Measurements from ENCODE around the gene TBX2. TPM values are rescaled to one million over a fixed set of nuclear protein-coding genes. Genes with fewer than 3 reads are reported as not detected.

The TBX2 gene
- total RNA-seq, 1 donor from 2014 or later, result not detected

DNA sequence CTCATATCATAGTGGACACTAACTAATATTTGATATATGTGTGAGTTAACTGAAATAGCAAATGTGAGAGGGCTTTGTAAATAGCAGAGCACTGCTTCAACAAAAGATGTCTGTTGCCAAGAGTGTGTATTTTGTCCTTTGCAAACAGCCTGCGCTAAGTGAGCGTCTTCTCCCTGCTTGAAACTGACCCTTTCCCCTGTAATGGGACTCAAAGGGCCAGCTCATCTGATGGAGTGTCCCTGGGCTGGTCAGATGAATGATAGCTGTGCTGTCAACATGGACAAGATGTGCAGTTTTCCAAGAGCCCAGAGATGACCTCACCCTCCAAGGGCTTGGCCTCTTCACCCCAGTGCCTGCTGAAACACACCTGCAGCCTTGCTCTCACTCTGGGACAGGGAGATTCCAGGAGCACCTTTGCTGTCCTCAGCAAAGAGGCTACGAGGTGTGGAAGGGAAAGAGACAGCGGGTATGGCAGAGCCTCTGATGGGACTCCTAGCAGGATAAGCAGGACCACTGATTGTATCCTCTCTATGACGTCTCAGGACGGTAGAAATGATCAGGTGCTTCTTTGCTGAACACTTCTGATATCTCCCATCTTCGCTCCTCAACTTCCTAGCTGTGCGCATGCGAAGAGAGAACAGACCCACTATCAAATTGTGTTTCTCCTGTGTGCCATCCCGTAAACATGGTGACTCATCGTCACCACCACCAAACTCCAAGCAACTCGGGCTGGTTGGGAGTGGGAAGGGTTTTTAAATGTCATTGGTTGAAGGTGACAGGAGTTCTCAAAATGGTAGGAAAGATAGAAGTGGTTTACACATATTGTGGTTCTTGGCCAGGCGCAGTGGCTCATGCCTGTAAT is 35.8 kb upstream of the TBX2 start:
- Histone ChIP-seq H3K4me3 (no peak overlapping the region), H3K4me1 (peaks cover 13% of the 10 kb centered on the region), H3K9me3 (ENCODE audit: low read depth) (no peaks in the 10 kb centered on the region), H3K36me3 (no peaks in the 10 kb centered on the region), H4K20me1 (ENCODE audit: low read depth) (peaks cover 10% of the 10 kb centered on the region), H3K9ac (no peak overlapping the region), H3K27me3 (no peaks in the 10 kb centered on the region), H3K79me2 (ENCODE audit: low read depth) (no peaks in the 10 kb centered on the region), H2AFZ (replicated peaks) (no peak overlapping the region), H3K27ac (no peak overlapping the region), H3K4me2 (no peak overlapping the region), H3F3A (ENCODE audit: low read depth) (peaks cover 11% of the 10 kb centered on the region)
- Mint-ChIP-seq H3K9me3 (no peaks in the 10 kb centered on the region), H3K4me3 (no peak overlapping the region), H3K27me3 (ENCODE audit: insufficient read depth, low read depth) (no peaks in the 10 kb centered on the region), H3K36me3 (no peaks in the 10 kb centered on the region), H3K27ac (no peak overlapping the region), H3K4me1 (peaks cover 21% of the 10 kb centered on the region)
- TF ChIP-seq CTCF (IDR thresholded peaks at IDR 0.05) (no peak), EZH2 (IDR thresholded peaks at IDR 0.05) (no peak), EZH2phosphoT487 (IDR thresholded peaks at IDR 0.05) (no peak)
- no peak for DNase-seq (ENCODE audit: low spot score)

- Mint-ChIP-seq H3K36me3 (no peaks in the 10 kb centered on the region), H3K9me3 (no peaks in the 10 kb centered on the region), H3K4me3 (no peak overlapping the region), H3K27me3 (ENCODE audit: insufficient read depth, low read depth) (no peaks in the 10 kb centered on the region), H3K4me1 (peaks cover 23% of the 10 kb centered on the region), H3K27ac (no peak overlapping the region)
- Histone ChIP-seq H3K4me1 (peaks cover 13% of the 10 kb centered on the region), H3K4me3 (no peak overlapping the region), H2AFZ (replicated peaks) (no peak overlapping the region), H3F3A (ENCODE audit: low read depth) (peaks cover 10% of the 10 kb centered on the region), H3K9ac (no peak overlapping the region), H3K27ac (no peak overlapping the region), H3K4me2 (no peak overlapping the region), H4K20me1 (ENCODE audit: low read depth) (peaks cover 3% of the 10 kb centered on the region), H3K79me2 (ENCODE audit: low read depth) (no peaks in the 10 kb centered on the region), H3K9me3 (ENCODE audit: low read depth) (no peaks in the 10 kb centered on the region), H3K27me3 (no peaks in the 10 kb centered on the region), H3K36me3 (no peaks in the 10 kb centered on the region)
- no peak for DNase-seq (ENCODE audit: low spot score)
- TF ChIP-seq CTCF (IDR thresholded peaks at IDR 0.05) (no peak), EZH2phosphoT487 (IDR thresholded peaks at IDR 0.05) (no peak), EZH2 (IDR thresholded peaks at IDR 0.05) (no peak)
Observed at GRCh38 chr17:61364463-61364846, 35.2 kb upstream of the TBX2 start.

- Histone ChIP-seq H3K4me1 (peaks cover 14% of the 10 kb centered on the region), H3K4me2 (no peak overlapping the region), H3K4me3 (no peak overlapping the region), H2AFZ (replicated peaks) (no peak overlapping the region), H3F3A (ENCODE audit: low read depth) (peaks cover 8% of the 10 kb centered on the region), H3K36me3 (no peaks in the 10 kb centered on the region), H3K79me2 (ENCODE audit: low read depth) (no peaks in the 10 kb centered on the region), H3K9ac (no peak overlapping the region), H3K9me3 (ENCODE audit: low read depth) (no peaks in the 10 kb centered on the region), H3K27me3 (no peaks in the 10 kb centered on the region), H3K27ac (no peak overlapping the region), H4K20me1 (ENCODE audit: low read depth) (no peaks in the 10 kb centered on the region)
- no peak for TF ChIP-seq EZH2 (IDR thresholded peaks at IDR 0.05)
- no peak for TF ChIP-seq CTCF (IDR thresholded peaks at IDR 0.05)
- no peak for TF ChIP-seq EZH2phosphoT487 (IDR thresholded peaks at IDR 0.05)
- peaks cover 25% of the 10 kb centered on the region for H3K4me1 Mint-ChIP-seq
- no peak for DNase-seq (ENCODE audit: low spot score)
- no peak overlapping the region for H3K4me3 Mint-ChIP-seq
- H3K36me3 Mint-ChIP-seq, result no peaks in the 10 kb centered on the region
- no peak overlapping the region for H3K27ac Mint-ChIP-seq
- no peaks in the 10 kb centered on the region for H3K9me3 Mint-ChIP-seq
- no peaks in the 10 kb centered on the region for H3K27me3 Mint-ChIP-seq (ENCODE audit: insufficient read depth, low read depth)
Observed at GRCh38 chr17:61366076-61366714, 33.4 kb upstream of the TBX2 start.
